Liver (tissue), 3 donors: ENCODE results near the gene TEX11.

Source experiments
- CTCF ChIP-seq: fragments of 150-350 bp; IDR thresholded peaks from 2 replicates; pipeline ENCODE4 v1.5.1; 2017; ENCODE audit warnings: improper control_type of control experiment, low read depth, low read length; ENCODE audit not compliant: missing input control
- GABPA ChIP-seq, 2 donors: IDR thresholded peaks in 1 of 2; conservative IDR thresholded peaks in 1 of 2; 2 replicates each; pipeline ENCODE4 v1.6.1; 2016; ENCODE audit warnings: antibody characterized with exemption in 2 of 2, mild to moderate bottlenecking in 1 of 2, moderate library complexity in 1 of 2
- SP1 ChIP-seq: IDR thresholded peaks from 2 replicates; pipeline ENCODE4 v1.6.1; 2018; ENCODE audit warnings: antibody characterized with exemption, mild to moderate bottlenecking
- TF ChIP-seq, protein P1 (sequence below): IDR thresholded peaks from 2 replicates; pipeline ENCODE4 v1.6.1; 2016; ENCODE audit warnings: antibody characterized with exemption
- donor health status: healthy.
- donor health status: healthy.

DNA sequence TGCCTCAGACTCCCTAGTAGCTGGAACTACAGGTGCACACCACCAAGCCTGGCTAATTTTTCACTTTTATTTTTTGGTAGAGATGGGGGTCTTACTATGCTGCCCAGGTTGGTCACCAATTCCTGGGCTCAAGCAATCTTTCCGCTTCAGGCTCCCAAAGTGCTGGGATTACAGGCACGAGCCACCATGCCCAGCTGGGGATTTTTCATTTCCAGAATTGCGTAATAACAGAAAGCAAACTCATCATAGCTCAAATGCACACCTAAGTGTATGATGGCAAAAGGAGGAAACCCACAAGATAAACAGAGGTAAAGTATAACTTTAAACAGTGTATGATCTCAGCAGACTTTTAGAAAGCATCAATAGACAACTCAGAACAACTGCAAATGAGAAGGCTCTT, 56.2 kb downstream of the TEX11 start:
- TF ChIP-seq, protein P1, sequence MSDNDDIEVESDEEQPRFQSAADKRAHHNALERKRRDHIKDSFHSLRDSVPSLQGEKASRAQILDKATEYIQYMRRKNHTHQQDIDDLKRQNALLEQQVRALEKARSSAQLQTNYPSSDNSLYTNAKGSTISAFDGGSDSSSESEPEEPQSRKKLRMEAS: no peak
- no peak for TF ChIP-seq GABPA (IDR thresholded peaks at IDR 0.05 in 1 of 2, conservative IDR thresholded peaks at IDR 0.05 in 1 of 2)
- no peak for TF ChIP-seq CTCF
- TF ChIP-seq SP1: no peak
